ENCODE data around the gene NFASC. TPM values are rescaled to one million over a fixed set of nuclear protein-coding genes. Genes with fewer than 3 reads are reported as not detected.

Gene NFASC
- total RNA-seq, 1 donor from 2014 or later, result 0.05 TPM

GRCh38 chr1:205062895-205063294 is 192.2 kb downstream of the NFASC start:
- no peak for DNase-seq (ENCODE audit: low read depth)

- no peak for DNase-seq (ENCODE audit: low read depth)
Observed at GRCh38 chr1:205064301-205064700, 193.6 kb downstream of the NFASC start.

GRCh38 chr1:205064741-205065316 is 194.2 kb downstream of the NFASC start:
- DNase-seq (ENCODE audit: low read depth), result no peak

- DNase-seq (ENCODE audit: low read depth), result no peak
Observed at GRCh38 chr1:205065666-205066065, 195.0 kb downstream of the NFASC start.

GRCh38 chr1:205066141-205066818 is 195.6 kb downstream of the NFASC start:
- DNase-seq (ENCODE audit: low read depth), result no peak

- no peak for DNase-seq (ENCODE audit: low read depth)
Observed at GRCh38 chr1:205067031-205067430, 196.4 kb downstream of the NFASC start.

- no peak for DNase-seq (ENCODE audit: low read depth)
Observed at GRCh38 chr1:205068001-205068400, 197.3 kb downstream of the NFASC start.

GRCh38 chr1:205068457-205069040 is 197.9 kb downstream of the NFASC start:
- no peak for DNase-seq (ENCODE audit: low read depth)

- no peak for DNase-seq (ENCODE audit: low read depth)
Observed at GRCh38 chr1:205069371-205070125, 198.9 kb downstream of the NFASC start.

GRCh38 chr1:205071028-205071409 is 200.4 kb downstream of the NFASC start:
- DNase-seq (ENCODE audit: low read depth), result no peak

- no peak for DNase-seq (ENCODE audit: low read depth)
Observed at GRCh38 chr1:205071801-205072200, 201.1 kb downstream of the NFASC start.

GRCh38 chr1:205072286-205072685 is 201.6 kb downstream of the NFASC start:
- no peak for DNase-seq (ENCODE audit: low read depth)

Other genes starting within 250 kb of the NFASC start
- 0.35 and 8.1 TPM in 2 replicates for gene LRRN2, start 185.1 kb upstream of the NFASC start, total RNA-seq
- gene CNTN2, start 172.3 kb downstream of the NFASC start, total RNA-seq, result 0.05 TPM in 1 of 2 replicates, not detected in the other
- gene TMEM81, start 213.6 kb downstream of the NFASC start, total RNA-seq, result 1.6 and 2.4 TPM in 2 replicates

Measured in renal cortical epithelial cell (primary cell).